Limb (tissue), 2 donors: ENCODE results near the gene PANK1.
"Not testable (repeated sequence)": the region's sequence is repeated elsewhere in the genome, so short reads cannot be mapped to it uniquely, and the experiment has no call there.

ENCODE experiments used
- DNase-seq, 2 donors: peaks; one replicate each; pipeline ENCODE4 v3.0.0-alpha.2; 2016; ENCODE audit errors: extremely low spot score in 2 of 2

The PANK1 gene

GRCh38 chr10:89574368-89574767 lies 70.7 kb downstream of the PANK1 start:
- no peak for DNase-seq

- no peak for DNase-seq
Observed at GRCh38 chr10:89567576-89568245, 77.3 kb downstream of the PANK1 start.

- peak in 1 of 2 donors; percentile 13 for DNase-seq
Observed at GRCh38 chr10:89566992-89567391, 78.0 kb downstream of the PANK1 start.

GRCh38 chr10:89566095-89566950 lies 78.7 kb downstream of the PANK1 start:
- no peak for DNase-seq

- no peak for DNase-seq
Observed at GRCh38 chr10:89565180-89565579, 79.9 kb downstream of the PANK1 start.

GRCh38 chr10:89563861-89564478 lies 81.1 kb downstream of the PANK1 start:
- peak in 1 of 2 donors; percentile 57 for DNase-seq

- no peak for DNase-seq
Observed at GRCh38 chr10:89563311-89563710, 81.7 kb downstream of the PANK1 start.

GRCh38 chr10:89556600-89556999 lies 88.4 kb downstream of the PANK1 start:
- no peak for DNase-seq

- no peak for DNase-seq
Observed at GRCh38 chr10:89555688-89556445, 89.2 kb downstream of the PANK1 start.

- DNase-seq = no peak
Observed at GRCh38 chr10:89554433-89554832, 90.6 kb downstream of the PANK1 start.

- no peak for DNase-seq
Observed at GRCh38 chr10:89553064-89553734, 91.8 kb downstream of the PANK1 start.

GRCh38 chr10:89552213-89552612 lies 92.8 kb downstream of the PANK1 start:
- no peak for DNase-seq

- DNase-seq = no peak
Observed at GRCh38 chr10:89550509-89550908, 94.5 kb downstream of the PANK1 start.

GRCh38 chr10:89549510-89549909 lies 95.5 kb downstream of the PANK1 start:
- DNase-seq = no peak

GRCh38 chr10:89548673-89549072 lies 96.4 kb downstream of the PANK1 start:
- no peak for DNase-seq

GRCh38 chr10:89547853-89548513 lies 97.1 kb downstream of the PANK1 start:
- DNase-seq = no peak

- DNase-seq = not testable (repeated sequence)
Observed at GRCh38 chr10:89546651-89547050, 98.4 kb downstream of the PANK1 start.

- no peak for DNase-seq
Observed at GRCh38 chr10:89543841-89544240, 101.2 kb downstream of the PANK1 start.

- no peak for DNase-seq
Observed at GRCh38 chr10:89540420-89540949, 104.6 kb downstream of the PANK1 start.

GRCh38 chr10:89537364-89537763 lies 107.7 kb downstream of the PANK1 start:
- DNase-seq = no peak
